HG03060 (cell line): ENCODE data around the gene TAMM41.
"Not testable (repeated sequence)": the region's sequence is repeated elsewhere in the genome, so short reads cannot be mapped to it uniquely, and the experiment has no call there.

Experiments used
- ATAC-seq: cut with Tn5 transposase; IDR thresholded peaks from one replicate; pipeline ENCODE4 v1.9.1; 2021; ENCODE audit warnings: low read depth, moderate number of reproducible peaks; ENCODE audit not compliant: unreplicated experiment

The TAMM41 gene

DNA sequence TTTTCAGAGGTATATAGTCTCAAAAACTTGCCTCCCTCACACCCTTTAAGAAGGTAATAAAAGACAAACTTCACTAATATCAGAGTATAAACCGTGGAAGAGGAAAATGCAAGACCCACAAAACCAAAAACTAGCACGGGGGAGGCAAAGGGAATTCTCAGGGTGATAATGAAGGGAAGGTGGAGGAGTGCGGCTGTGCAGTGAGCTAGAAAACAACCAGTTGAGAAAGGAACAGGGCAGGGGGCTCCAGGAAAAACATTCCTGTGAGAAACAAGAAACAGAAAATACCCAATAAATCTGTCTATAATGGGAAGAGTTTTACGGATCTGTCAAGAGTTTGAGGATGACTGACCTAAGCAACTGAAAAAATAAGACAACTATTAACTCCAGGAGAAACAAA lies 31.6 kb downstream of the TAMM41 start:
- no peak for ATAC-seq

DNA sequence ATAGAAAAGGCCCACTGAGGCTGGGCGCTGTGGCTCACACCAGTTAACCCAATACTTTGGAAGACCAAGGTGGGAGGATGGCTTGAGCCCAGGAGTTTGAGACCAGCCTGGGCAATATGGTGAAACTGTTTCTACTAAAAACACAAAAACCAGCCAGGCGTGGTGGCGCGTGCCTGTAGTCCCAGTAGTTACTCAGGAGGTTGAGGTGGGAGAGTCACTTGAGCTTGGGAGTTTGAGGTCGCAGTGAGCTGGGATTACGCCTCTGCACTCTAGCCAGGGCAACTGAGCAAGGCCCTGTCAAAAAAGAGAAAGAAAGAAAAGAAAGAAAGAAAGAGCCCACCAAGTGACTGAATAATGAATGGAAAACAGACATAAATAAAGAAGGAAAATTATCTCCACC lies 32.0 kb downstream of the TAMM41 start:
- ATAC-seq = no peak

DNA sequence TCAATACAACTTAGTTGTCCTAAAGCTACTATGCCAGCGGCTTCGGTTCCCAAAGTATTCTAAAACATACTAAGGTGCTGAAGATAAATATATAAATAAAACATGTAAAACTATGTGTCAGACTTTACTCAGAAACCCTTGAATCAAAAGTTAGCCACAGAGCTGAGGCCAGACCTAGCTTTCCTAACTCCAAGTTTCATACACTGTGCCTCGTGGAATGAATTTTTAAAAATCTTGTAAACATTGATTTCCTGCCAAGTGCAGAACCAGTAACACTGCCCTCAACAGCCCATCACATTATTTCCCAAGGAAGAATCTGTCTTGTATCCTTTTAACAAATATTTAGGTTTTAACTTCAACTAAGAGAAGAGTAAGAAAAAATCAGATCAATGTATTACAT lies 36.4 kb downstream of the TAMM41 start:
- ATAC-seq = no peak

DNA sequence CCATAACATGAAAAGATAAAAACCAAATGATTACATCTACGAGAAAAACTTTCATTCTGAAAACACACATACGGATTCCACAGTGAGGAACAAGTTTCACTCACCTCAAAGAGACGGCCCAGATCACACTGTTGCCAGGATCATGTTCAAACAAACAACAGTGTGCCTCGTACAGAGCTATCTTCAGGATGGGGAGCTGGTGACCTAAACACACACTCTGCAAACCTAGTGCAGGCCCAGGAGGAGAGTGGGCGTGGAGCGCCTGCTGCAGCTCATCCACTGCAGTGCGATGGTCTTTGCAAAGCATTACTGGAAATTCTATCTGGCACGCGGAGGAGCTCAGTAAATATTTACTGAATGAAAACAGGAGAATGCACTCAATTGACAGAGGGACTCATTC lies 38.5 kb downstream of the TAMM41 start:
- no peak for ATAC-seq

DNA sequence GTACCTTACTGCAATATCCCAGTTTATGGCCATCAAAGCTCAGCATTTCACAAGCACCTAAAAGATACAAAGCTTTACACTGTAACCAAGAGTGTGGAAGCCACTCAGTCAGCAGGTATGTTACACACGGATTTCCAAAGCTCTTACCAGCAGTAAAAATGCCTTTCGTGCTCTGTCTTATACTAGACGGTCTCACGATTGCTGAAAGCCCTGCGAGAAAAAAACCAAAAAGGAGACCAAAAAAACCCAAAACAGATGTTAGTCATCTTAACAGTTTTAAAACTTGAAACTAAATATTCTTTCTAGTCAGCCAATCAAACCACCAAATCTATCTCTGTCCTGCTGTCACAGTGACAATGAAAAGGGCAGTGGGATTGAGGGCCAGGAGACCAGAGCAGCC lies 39.0 kb downstream of the TAMM41 start:
- no peak for ATAC-seq

DNA sequence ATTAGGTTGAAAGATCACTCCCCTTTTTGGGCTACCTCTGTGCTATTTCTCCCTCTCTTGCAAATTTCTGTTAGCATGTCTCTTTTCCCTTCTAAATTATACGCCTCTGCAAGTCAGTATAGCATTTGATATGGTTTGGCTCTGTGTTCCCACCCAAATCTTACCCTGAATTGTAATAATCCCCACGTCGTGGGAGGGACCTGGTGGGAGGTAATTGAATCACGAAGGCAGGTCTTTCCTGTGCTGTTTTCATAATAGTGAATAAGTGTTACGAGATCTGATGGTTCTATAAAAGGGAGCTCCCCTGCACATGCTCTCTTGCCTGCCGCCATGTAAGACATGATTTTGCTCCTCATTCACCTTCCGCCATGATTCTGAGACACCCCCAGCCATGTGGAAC lies 41.0 kb downstream of the TAMM41 start:
- no peak for ATAC-seq

DNA sequence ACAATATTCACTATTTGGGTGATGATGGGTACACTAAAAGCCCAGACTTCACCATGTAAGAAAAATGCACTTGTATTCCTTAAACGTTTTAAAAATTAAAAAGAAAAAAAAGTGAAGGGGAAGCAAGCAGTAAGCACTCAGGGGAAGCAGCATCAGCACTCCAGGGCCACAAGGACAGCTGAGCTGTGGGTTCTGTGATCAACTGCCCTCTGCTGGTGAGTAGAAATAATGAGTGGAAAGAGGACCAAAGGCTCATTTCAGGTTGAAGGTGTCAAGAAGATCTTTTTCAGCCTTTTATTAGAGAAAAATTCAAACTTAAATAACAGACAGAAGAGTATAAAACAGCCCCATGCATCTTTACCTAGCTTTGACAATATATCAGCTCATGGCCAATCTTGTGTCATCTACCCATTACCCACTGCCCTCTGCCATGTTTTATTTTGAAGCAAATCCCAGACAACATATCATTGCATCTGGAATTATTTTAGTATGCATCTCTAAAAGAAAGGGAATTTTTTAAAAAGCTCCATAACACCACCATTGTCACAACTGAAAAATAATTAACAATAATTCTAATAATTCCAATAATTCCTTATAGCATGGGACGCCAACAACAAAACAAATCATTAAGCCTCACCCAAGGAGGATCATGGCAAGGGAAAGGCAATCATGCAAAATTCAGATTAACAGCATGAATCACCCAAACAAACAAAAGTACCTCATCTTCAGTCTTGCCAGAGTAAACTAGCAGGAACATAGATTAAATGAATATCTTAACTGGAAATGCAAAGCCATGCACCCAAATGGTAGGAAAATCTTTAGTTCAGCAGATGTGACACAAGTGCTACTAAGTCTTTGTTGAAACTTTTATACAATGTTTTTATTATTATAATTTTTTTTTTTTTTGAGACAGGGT lies 42.5 kb downstream of the TAMM41 start:
- no peak for ATAC-seq

DNA sequence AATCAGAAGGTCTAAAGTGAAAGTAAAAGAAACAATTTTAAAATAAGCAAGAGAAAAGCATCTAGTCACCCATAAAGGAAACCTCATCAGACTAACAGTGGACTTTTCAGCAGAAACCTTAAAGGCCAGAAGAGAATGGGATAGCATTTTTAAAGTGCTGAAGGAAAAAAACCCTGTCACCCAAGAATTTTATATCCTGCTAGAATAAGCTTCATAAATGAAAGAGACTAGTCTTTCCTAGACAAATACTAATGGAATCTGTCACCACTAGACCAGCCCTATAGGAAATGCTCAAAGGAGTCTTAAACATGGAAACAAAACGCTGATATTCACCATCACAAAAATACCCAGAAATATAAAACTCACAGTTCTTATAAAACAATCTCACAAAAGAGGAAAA lies 46.9 kb downstream of the TAMM41 start:
- ATAC-seq = no peak

DNA sequence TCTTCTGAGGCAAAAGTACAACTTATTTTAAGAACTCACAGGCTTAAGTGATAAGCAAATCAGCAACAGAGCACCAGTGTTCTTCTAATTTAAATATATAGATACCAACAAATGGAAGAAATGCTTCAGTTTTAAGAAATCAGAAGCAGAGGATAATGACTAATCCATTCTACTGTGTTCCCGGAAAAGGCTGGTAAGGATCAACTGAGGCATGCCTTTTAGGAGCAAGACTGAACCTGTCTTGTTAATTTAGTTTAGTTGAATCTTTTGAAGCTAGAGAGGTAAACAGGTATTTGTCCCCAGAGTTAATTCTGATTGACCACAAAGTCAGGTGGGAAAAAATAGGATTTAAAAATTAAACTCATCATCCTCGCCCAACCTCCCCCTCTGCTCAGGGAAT lies 51.8 kb downstream of the TAMM41 start:
- no peak for ATAC-seq

DNA sequence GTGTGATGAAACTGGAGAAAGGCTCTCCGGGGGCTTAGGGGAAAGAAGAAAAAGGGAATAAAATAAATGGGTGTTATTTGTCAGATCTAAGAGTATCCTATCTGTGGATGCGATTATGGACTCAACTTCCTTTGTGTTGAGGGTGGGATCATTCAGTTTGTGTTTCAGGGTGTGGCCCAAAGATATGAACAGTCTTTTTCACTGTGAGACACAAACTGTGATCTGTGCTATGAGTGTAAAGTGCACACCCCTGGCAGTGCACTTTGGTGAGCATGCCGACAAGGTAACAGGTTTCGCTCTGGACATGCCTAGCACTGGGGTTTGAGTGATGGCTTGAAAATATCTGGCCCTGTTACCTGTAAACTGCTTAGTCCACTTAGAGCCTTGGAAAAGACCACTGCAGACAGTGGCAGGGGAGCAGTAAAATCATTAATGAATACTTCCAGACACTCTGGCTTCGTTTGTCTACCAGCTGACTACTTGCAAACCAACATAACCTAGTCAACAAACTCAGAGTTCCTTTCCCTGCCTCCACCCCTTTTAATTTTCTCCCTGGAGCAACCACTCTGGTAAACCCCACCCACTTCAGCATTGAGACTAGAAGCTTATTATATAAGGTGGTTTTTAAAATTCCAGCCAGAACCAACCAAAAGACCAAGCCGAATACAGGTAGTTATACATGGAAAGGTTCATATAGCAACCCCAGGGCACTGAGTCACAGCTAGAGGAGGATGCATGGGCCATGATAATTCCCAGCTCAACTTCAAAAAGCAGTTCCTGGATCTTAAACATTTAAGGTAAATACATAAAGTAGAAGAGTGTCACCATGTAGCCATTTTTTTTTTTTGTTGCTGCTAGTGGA lies 55.1 kb downstream of the TAMM41 start:
- no peak for ATAC-seq

DNA sequence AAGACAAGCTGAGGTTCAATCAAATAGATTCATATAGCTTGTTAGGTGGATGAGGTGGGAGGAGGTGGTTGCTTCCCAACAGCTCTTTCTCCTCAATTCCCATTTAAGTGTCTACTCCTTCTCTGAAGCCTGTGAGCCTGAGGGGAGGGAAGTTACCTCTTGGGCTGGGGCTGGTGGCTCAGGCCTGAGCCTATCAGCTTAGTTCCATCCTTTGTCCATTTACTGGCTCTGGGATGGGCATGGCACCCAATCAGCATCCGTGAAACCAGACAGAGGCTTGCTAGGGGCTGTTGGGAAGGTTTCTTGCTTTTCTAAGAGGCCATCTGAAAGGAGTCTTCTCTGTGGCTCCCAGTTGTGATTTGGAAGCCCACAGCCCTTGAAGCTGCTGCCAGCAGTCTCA lies 57.3 kb downstream of the TAMM41 start:
- no peak for ATAC-seq

DNA sequence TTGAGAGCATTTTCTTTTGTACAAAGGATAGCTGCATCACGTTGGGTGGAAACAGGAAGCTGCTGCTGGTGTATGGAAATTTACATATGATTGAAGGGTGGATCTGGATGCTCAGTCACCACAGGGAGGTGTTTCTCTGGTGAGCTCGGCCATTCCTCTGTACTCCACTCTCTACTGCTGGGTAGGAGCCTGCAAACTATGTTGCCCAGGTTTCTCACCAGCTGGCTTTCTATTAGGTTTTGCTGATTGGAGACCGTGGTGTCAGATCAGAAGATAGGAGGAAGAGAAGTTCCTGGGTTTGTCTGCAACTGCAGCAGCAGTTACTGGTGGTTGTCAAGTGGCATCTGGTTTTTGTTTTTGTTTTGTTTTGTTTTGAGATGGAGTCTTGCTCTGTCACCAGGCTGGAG lies 61.7 kb downstream of the TAMM41 start:
- no peak for ATAC-seq

DNA sequence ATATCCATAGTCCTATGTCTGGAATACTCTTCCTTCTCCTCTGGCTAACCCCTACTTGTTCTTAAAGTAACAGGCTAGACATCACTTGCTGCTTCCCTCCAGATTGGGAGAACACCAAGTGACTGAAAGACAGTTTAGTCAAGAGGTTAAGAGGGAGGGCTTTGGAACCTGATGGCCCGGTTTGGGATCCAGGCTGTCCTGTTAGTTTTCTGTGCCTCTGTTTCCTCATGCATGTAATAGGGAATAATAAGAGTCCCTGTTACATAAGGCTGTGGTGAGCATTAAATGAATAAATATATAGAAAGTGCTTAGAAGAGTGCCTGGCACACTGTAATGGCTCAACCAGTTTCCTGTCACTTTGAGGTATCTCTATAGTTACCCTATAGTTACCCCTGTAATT lies 66.3 kb downstream of the TAMM41 start:
- ATAC-seq = no peak

DNA sequence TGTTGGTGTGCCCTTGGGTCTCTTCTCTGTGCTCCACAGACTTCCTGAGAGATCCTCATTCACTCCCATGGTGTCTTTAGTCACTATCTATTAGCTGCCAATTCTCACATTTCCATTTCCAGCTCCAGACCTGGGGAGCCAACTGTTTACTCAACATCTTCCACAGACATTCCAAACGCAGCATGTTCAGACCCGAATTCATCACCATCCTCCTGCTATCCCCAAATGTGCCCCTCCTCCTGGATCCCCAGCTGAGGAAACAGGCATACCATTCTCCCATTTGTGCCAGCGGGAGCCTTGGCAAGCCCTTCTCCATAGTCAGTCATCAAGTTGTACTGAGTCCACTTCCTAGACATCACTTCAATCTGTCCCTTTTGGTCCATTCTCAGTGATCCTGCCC lies 67.1 kb downstream of the TAMM41 start:
- no peak for ATAC-seq

DNA sequence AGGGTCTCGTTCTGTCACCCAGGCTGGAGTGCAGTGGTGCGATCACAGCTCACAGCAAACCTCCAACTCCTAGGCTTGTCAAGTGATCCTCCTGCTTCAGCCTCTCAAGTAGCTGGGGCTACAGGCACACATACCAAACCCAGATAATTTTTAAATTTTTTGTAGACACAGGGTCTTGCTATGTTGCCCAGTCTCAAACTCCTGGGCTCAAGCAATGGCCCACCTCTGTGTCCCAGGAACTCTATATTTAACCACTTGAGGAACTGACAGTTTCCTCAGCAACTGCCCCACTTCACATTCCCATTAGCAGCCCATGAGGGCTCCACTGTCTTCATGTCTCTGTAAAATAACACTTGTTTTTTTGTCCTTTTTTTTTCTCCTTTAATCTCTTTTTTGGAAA lies 68.4 kb downstream of the TAMM41 start:
- no peak for ATAC-seq

DNA sequence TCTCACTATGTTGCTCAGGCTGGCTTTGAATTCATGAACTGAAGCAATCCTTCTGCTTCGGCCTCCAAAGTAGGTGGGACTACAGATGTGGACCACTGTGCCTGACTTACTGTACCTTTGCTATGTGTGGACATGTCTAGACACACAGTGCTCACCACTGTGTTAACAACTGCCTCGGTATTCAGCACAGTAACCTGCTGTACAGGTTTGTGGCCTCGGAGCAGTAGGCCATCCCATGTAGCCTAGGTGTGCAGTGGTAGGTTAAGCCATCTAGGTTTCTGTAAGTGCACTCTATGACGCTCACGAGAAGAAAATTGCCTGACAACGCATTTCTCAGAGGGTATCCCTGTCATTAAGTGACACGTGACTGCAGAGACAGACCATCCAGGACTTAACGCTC lies 70.3 kb downstream of the TAMM41 start:
- no peak for ATAC-seq

DNA sequence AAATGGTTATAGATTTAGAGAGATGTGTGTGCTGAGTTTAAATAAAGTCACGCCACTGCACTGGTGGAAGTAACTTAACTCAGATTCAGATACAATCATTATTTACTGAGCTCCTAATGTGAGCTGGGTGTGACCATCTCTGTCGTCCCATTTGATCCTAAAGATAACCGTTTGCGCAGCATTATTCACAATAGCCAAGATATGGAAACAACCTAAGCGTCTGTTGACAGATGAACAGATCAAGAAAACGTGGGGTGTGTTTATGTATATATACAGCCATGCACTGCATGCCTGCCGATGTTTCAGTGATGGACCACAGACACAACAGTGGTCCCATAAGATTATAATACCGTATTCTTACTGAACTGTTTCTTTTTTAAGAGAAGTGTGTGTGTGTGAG lies 71.2 kb downstream of the TAMM41 start:
- no peak for ATAC-seq

DNA sequence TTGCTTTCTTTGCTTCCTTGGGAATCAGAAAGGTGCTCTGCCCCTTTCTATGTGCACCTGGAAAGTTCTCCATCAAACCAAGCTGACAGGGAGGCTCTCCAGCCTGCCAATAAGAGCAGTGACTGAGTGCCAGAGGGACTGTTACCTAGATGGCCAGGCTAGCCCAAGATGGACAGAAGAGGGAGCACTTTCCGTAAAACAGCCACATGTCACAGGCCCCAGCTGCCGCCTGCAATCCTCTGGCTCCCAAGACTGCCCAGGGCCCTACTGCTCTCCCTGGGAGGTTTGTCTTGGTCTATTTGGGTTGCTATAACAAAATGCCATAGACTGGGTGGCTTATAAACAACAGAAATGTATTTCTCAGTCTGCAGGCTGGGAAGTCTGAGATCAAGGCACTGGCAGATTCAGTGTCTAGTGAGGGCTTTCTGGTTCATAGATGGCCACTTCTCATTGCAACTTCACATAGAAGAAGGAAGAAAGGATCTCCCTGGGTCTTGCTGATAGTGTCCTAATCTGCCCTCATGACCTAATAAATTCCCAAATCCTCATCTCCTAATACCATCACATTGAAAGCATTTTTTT lies 72.3 kb downstream of the TAMM41 start:
- no peak for ATAC-seq

DNA sequence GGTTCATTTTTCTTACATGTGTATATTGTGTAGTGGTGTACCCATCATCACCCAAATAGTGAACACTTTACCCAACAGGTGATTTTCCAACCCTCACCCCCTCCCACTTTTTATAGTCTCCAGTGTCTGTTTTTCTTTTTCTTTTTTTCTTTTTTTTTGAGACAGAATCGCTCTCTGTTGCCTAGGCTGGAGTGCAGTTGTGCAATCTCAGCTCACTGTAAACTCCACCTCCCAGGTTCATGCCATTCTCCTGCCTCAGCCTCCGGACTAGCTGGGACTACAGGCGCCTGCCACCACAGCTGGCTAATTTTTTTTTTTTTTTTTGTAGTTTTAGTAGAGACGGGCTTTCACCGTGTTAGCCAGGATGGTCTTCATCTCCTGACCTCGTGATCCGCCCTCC lies 74.8 kb downstream of the TAMM41 start:
- ATAC-seq = not testable (repeated sequence)

DNA sequence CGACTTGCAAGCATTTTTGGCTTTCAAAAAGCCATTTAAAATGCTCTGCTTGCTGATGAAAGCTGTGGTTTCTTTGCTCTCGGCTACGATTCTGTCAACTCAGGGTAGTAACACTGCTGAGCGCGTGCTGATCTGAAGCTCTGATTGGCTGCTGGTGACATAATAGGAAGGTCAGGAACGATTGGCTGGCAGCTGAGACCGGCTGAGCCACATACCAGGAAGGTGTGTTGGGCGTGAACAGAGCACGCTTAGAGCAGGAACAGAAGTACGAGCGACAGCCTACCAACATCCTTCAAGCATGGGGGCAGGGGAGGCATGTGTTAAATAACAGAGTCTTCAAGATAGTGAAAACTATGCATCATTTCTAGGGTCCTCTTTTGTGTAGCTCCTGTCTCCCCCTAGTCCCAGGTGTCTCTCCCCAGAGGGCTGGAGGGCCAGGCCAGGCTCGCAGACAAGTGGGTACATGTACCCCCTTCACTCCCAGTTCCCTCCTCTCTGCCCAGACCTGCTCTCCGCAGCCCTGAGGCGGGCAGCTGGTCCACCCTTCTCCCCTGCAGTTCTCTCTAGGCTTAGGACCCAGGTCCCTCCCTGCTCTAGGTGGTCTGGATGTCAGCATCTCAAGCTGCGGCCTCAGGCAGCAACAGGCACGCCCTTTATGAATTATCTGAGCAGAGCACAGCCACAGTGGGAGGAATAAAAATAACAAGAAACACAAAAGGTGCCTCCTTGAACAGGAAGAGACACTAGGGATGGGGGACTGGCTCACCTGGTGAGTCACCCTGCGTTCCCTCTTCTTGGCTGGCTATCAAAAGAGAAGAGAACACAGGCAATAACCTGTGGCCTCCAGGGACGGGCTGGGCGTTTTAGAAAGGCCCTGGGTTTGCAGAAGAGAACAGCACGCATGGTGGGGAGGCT lies 76.0 kb downstream of the TAMM41 start:
- ATAC-seq = peak; percentile 94
